CD4-positive, CD25-positive, alpha-beta regulatory T cell (primary cell): ENCODE results near the gene PRKAR1B. TPM values are rescaled to one million over a fixed set of nuclear protein-coding genes. Genes with fewer than 3 reads are reported as not detected.
"Not testable (repeated sequence)": the region's sequence is repeated elsewhere in the genome, so short reads cannot be mapped to it uniquely, and the experiment has no call there.

Source experiments
- ATAC-seq, 2 donors: fragments of 150-1000 bp; cut with Tn5 transposase; one replicate each; pipeline ENCODE4 v1.10.0; 2021; ENCODE audit warnings: low read depth in 2 of 2, moderate number of reproducible peaks in 2 of 2, moderate library complexity in 1 of 2
- DNase-seq, 3 donors: peaks; one replicate each; pipeline versions ENCODE4 v3.0.0 to v3.0.0-alpha.2; 2012 to 2022; ENCODE audit warnings: mixed read lengths in 1 of 3
- H3K27ac ChIP-seq: one replicate; pipeline ENCODE4 v1.7.0; 2013; ENCODE audit warnings: mild to moderate bottlenecking, low read length; ENCODE audit not compliant: insufficient read depth, poor library complexity, severe bottlenecking
- H3K27me3 ChIP-seq: one replicate; pipeline ENCODE4 v1.7.0; 2013; ENCODE audit warnings: low read length; ENCODE audit not compliant: control insufficient read depth, insufficient read depth
- H3K36me3 ChIP-seq: one replicate; pipeline ENCODE4 v1.7.0; 2013; ENCODE audit warnings: mild to moderate bottlenecking, low read length, moderate library complexity; ENCODE audit not compliant: control insufficient read depth, insufficient read depth
- H3K4me1 ChIP-seq: 2 replicates; pipeline ENCODE4 v1.7.0; 2013; ENCODE audit warnings: mild to moderate bottlenecking, low read length; ENCODE audit not compliant: insufficient read depth, control insufficient read depth, poor library complexity, severe bottlenecking
- H3K4me3 ChIP-seq: one replicate; pipeline ENCODE4 v1.7.0; 2013; ENCODE audit warnings: low read depth, mild to moderate bottlenecking, low read length, moderate library complexity
- H3K9me3 ChIP-seq, 2 experiments: 1 replicate in 1 of 2; 2 replicates in 1 of 2; pipeline ENCODE4 v1.7.0; 2013; ENCODE audit warnings: low read length in 2 of 2, mild to moderate bottlenecking in 1 of 2, moderate library complexity in 1 of 2; ENCODE audit not compliant: control insufficient read depth in 2 of 2
- H3K27ac Mint-ChIP-seq, 3 donors: one replicate each; pipeline ENCODE4 v1.8.0; 2020 to 2022; ENCODE audit warnings: mild to moderate bottlenecking in 3 of 3, mixed read lengths in 3 of 3, moderate library complexity in 2 of 3
- H3K27me3 Mint-ChIP-seq: one replicate; pipeline ENCODE4 v1.8.0; 2022; ENCODE audit warnings: mild to moderate bottlenecking, mixed read lengths
- H3K36me3 Mint-ChIP-seq: one replicate; pipeline ENCODE4 v1.8.0; 2020; ENCODE audit warnings: mixed read lengths
- H3K4me1 Mint-ChIP-seq, 4 donors: one replicate each; pipeline ENCODE4 v1.8.0; 2020 to 2022; ENCODE audit warnings: mixed read lengths in 4 of 4, mild to moderate bottlenecking in 1 of 4
- H3K4me3 Mint-ChIP-seq, 4 donors: one replicate each; pipeline ENCODE4 v1.8.0; 2020 to 2022; ENCODE audit warnings: mild to moderate bottlenecking in 4 of 4, mixed read lengths in 4 of 4, moderate library complexity in 3 of 4
- H3K9me3 Mint-ChIP-seq, 7 donors: one replicate each; pipeline ENCODE4 v1.8.0; 2020 to 2022; ENCODE audit warnings: mixed read lengths in 7 of 7, mild to moderate bottlenecking in 3 of 7, moderate library complexity in 2 of 7
- polyA plus RNA-seq, 4 donors: library from polyadenylated mRNA; unstranded; fragments of 300-500 nt; fragmentation: Illumina TruSeq; gene quantifications; one replicate each; pipeline ENCODE4 v1.2.3, GENCODE V29; 2021
- total RNA-seq: library from RNA; stranded (reverse); gene quantifications from one replicate; pipeline ENCODE4 v1.2.3, GENCODE V29; 2022

PRKAR1B gene
- total and polyA plus RNA-seq, 5 donors from 2014 or later: 4.9 to 12.5 (median 6.8) TPM

DNA sequence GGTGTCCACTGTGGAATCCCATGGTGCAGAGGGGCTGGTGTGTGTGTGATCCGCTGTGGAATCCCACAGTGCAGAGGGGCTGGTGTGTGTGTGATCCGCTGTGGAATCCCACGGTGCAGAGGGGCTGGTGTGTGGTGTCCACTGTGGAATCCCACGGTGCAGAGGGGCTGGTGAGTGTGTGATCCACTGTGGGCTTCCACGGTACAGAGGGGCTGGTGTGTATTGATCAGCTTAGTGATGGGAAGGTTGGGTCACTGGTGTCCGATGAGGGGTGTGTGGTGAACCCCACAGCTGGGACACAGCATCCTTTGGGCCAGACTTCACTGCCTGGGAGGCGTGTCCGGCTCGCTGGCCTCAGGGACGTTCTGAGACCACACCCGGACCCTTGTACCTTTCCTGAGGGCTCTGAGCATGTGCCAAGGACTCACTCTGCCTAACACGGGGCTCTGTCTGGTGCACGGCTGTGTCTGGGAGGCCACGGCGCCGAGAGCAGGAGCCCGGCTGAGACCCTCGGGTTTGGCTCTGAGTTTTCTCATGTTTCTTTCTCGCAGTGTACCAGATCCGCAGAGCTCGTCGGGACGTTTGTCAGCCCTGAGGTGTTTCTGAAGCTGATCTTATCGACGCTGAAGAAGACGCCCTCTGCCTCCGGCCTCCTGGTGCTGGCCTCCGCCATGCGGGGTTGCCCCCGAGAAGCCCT lies 29.3 kb upstream of the PRKAR1B start:
- Mint-ChIP-seq H3K27me3 (no peaks in the 10 kb centered on the region), H3K4me3 (no peak overlapping the region), H3K9me3 (no peaks in the 10 kb centered on the region), H3K36me3 (peaks cover 23% of the 10 kb centered on the region), H3K4me1 (peaks cover 0 to 2% (median 0%) of the 10 kb centered on the region in 4 donors), H3K27ac (no peak overlapping the region)
- no peaks in the 10 kb centered on the region for H3K27me3 ChIP-seq
- H3K36me3 ChIP-seq: peaks cover 35% of the 10 kb centered on the region
- no peaks in the 10 kb centered on the region for H3K9me3 ChIP-seq
- H3K4me3 ChIP-seq: no peak overlapping the region
- H3K27ac ChIP-seq: no peak overlapping the region
- H3K4me1 ChIP-seq: no peaks in the 10 kb centered on the region
- DNase-seq (no peak), ATAC-seq (no peak)

DNA sequence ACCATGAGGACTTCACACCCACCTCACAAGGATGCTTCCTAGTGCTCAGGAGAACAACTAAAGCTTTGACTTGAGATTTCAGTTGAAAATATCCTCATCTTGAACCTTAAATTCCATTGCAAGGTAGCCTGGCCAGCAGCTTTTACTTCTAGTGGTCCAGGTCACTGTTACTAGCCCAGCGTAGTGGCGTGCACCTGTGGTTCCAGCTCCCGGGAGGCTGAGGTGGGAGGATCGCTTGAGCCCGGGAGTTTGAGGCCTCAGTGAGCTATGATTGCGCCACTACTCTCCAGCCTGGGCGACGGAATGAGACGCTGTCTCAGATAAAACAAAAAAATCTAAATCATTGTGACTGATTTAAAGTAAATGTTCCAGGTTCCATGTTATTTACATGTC lies 28.3 kb upstream of the PRKAR1B start:
- Histone ChIP-seq H3K9me3 (no peaks in the 10 kb centered on the region), H3K4me3 (no peak overlapping the region), H3K27me3 (no peaks in the 10 kb centered on the region), H3K27ac (no peak overlapping the region), H3K36me3 (peaks cover 35% of the 10 kb centered on the region), H3K4me1 (no peaks in the 10 kb centered on the region)
- ATAC-seq (no peak), DNase-seq (no peak)
- Mint-ChIP-seq H3K36me3 (peaks cover 20% of the 10 kb centered on the region), H3K4me1 (peaks cover 0 to 2% (median 0%) of the 10 kb centered on the region in 4 donors), H3K27ac (no peak overlapping the region), H3K9me3 (no peaks in the 10 kb centered on the region), H3K4me3 (no peak overlapping the region), H3K27me3 (no peaks in the 10 kb centered on the region)

DNA sequence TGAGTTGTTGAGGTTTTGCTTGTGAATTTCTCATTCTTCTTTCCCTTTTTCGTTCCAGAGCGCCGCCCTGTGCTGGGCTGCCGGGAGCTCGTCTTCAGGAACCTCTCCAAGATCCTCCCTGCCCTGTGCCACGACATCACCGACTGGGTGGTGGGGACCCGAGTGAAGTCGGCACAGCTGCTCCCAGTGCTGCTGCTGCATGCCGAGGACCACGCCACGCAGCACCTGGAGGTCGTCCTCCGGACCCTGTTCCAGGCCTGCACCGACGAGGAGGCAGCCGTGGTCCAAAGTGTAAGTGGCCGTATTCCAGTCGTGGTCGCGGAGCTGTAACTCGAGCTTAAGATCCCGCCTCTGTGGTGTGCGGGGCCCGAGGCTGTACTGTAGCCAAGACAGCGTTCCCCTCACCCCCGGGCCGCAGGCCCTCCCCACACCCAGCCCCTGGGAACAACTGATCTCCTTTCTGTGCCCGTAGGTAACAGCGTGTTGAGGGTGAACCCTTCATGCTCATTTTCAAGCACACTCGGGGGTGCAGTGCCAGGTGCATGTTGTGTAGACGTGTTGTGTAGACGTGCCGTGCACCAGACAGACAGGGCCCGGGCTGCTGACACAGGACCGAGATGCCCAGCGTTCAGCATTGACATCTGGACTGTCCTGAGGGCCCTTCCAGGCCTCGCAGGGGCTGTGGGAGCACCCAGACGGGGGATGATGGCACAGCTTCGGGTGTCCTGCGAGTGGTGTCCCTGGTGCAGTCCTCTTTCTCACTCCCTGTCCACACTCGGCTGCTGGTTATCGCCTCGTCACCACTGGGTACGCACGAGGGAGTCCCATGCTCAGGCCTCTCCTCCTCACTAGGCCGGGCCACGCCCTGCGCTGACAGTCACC lies 27.7 kb upstream of the PRKAR1B start:
- Histone ChIP-seq H3K27ac (no peak overlapping the region), H3K4me3 (no peak overlapping the region), H3K9me3 (no peaks in the 10 kb centered on the region), H3K4me1 (no peaks in the 10 kb centered on the region), H3K27me3 (no peaks in the 10 kb centered on the region), H3K36me3 (peaks cover 35% of the 10 kb centered on the region)
- Mint-ChIP-seq H3K27ac (peak overlapping the region in 1 of 3 donors; percentile 75), H3K4me3 (no peak overlapping the region), H3K27me3 (no peaks in the 10 kb centered on the region), H3K36me3 (peaks cover 18% of the 10 kb centered on the region), H3K9me3 (no peaks in the 10 kb centered on the region), H3K4me1 (peaks cover 0 to 2% (median 0%) of the 10 kb centered on the region in 4 donors)
- no peak for DNase-seq
- no peak for ATAC-seq

DNA sequence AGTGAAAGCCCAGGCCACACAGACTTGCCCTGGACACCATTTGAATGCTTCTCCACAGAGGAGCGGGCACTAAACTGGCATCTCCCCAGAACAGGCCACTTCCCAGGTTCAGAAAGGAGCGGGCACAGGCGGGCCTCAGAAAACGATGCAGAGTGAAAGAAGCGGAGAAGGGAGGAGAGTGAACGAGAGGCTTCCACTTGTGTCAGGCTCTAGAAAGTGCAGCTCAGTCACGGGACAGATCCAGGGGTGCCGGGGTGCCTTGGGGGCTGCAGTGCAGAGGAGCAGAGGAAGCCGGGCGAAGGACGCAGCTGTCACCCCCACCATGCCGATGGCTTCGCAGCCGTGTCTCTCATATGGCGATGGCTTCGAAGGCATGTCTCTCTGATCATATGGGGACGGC lies 26.1 kb upstream of the PRKAR1B start:
- Histone ChIP-seq H3K36me3 (peaks cover 32% of the 10 kb centered on the region), H3K27ac (no peak overlapping the region), H3K27me3 (no peaks in the 10 kb centered on the region), H3K4me3 (no peak overlapping the region), H3K9me3 (no peaks in the 10 kb centered on the region), H3K4me1 (no peaks in the 10 kb centered on the region)
- ATAC-seq: no peak
- no peaks in the 10 kb centered on the region for H3K9me3 Mint-ChIP-seq
- no peak for DNase-seq
- H3K36me3 Mint-ChIP-seq: peaks cover 11% of the 10 kb centered on the region
- H3K27ac Mint-ChIP-seq: no peak overlapping the region
- H3K4me3 Mint-ChIP-seq: no peak overlapping the region
- peaks cover 0 to 4% (median 0%) of the 10 kb centered on the region in 4 donors for H3K4me1 Mint-ChIP-seq
- no peaks in the 10 kb centered on the region for H3K27me3 Mint-ChIP-seq

DNA sequence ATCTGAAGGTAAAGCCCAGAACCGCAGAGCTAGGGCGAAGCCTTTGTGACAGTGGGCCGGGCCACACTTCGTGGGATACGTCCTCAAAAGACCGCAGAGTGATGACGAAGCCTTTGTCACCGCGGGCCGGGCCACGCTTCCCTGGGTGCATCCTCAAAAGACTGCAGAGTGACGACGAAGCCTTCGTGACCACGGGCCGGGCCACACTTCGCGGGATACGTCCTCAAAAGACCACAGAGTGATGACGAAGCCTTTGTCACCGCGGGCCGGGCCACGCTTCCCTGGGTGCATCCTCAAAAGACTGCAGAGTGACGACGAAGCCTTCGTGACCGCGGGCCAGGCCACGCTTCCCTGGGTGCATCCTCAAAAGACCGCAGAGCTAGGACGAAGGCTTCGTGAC lies 25.2 kb upstream of the PRKAR1B start:
- not testable (repeated sequence) for H3K9me3 Mint-ChIP-seq, H3K4me1 ChIP-seq, H3K27me3 ChIP-seq, H3K4me3 Mint-ChIP-seq, DNase-seq, ATAC-seq, H3K9me3 ChIP-seq, H3K27ac ChIP-seq, H3K36me3 Mint-ChIP-seq, H3K27ac Mint-ChIP-seq, H3K4me1 Mint-ChIP-seq, H3K27me3 Mint-ChIP-seq, H3K4me3 ChIP-seq
- H3K36me3 ChIP-seq: peaks cover 25% of the 10 kb centered on the region

DNA sequence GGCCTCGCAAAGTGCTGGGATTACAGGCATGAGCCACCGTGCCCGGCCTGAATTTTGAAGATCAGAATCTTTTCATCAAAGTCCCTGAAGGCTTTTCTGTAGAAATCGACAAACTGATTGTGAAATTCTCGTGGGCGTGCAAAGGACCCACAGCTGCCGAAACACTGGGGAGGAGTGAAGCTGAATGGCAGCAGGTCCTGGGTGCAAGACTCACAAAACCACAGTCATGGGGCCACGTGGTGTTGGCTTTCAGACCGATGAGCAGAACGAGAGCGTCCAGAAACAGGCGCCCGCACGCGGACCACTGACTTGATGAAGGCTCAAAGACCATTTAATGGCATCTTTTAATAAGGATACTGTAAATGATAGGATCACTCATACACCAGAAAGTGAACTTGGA lies 24.7 kb upstream of the PRKAR1B start:
- no peak overlapping the region for H3K27ac ChIP-seq
- ATAC-seq: no peak
- H3K9me3 ChIP-seq: no peaks in the 10 kb centered on the region
- H3K27me3 ChIP-seq: no peaks in the 10 kb centered on the region
- H3K9me3 Mint-ChIP-seq: no peaks in the 10 kb centered on the region
- no peak overlapping the region for H3K4me3 Mint-ChIP-seq
- H3K36me3 Mint-ChIP-seq: peaks cover 8% of the 10 kb centered on the region
- no peak for DNase-seq
- peaks cover 0 to 4% (median 0%) of the 10 kb centered on the region in 4 donors for H3K4me1 Mint-ChIP-seq
- H3K4me1 ChIP-seq: no peaks in the 10 kb centered on the region
- H3K27ac Mint-ChIP-seq: no peak overlapping the region
- H3K36me3 ChIP-seq: peaks cover 21% of the 10 kb centered on the region
- no peaks in the 10 kb centered on the region for H3K27me3 Mint-ChIP-seq
- H3K4me3 ChIP-seq: no peak overlapping the region

DNA sequence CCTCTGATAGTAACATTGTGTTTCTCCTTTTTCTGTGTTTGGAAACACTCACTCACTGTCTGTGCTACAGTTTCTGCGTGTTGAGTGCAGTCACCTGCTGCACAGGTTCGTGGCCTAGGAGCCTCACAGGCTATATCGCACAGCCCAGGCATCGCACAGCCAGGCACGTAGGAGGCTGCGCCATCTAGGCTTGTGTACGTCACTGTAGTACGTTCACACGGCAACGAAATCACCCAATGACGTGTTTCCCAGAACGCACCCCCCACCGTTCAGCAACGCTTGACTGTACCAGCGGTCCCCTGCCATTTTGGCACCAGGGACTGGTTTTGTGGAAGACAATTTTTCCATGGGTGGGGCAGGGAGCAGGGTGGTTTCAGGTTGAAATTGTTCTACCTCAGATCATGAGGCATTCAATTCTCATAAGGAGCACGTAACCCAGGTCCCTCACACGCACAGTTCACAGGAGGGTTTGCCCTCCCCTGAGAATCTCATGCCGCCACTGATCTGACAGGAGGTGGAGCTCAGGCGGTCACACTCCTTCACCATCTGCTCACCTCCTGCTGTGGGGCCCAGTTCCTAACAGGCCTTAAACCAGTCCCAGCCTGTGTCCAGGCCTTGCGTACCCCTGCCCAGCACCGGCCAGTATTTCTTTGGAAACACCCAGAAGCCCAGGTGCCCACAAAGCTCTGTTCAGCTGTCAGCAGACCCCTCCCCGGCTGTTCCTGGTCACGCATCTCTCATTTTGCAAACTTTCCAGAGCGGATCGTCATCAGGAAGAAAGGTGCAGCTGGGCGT lies 23.2 kb upstream of the PRKAR1B start:
- Mint-ChIP-seq H3K36me3 (peaks cover 6% of the 10 kb centered on the region), H3K9me3 (no peaks in the 10 kb centered on the region), H3K4me3 (no peak overlapping the region), H3K4me1 (peaks cover 0 to 6% (median 1%) of the 10 kb centered on the region in 4 donors), H3K27me3 (no peaks in the 10 kb centered on the region), H3K27ac (no peak overlapping the region)
- H3K9me3 ChIP-seq: no peaks in the 10 kb centered on the region
- no peak for ATAC-seq
- H3K4me1 ChIP-seq: no peaks in the 10 kb centered on the region
- DNase-seq: no peak
- H3K27ac ChIP-seq: no peak overlapping the region
- H3K36me3 ChIP-seq: peaks cover 14% of the 10 kb centered on the region
- H3K27me3 ChIP-seq: no peaks in the 10 kb centered on the region
- H3K4me3 ChIP-seq: no peak overlapping the region
